ENCODE data around the gene ST14.

The ST14 gene

DNA sequence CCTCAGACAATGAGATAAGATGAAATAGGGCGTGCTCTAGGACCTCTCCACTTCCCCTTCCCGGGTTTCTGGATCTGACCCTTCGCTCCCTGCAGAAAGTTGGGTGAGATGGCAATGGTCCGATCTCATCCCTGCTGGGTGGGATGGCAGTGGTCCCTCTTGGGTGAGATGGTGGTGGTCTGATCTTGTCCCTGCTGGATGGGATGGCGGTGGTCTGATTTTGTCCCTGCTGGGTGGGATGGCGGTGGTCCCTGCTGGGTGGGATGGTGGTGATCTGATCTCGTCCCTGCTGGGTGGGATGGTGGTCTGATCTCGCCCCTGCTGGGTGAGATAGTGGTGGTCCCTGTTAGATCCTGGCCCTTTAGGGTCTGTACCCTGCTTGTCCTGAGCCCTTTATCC lies 21.3 kb downstream of the ST14 start:
- H3K36me3 ChIP-seq (ENCODE audit: control insufficient read depth in 5 of 5, insufficient read depth in 5 of 5, low read length in 5 of 5) = no peaks in the 10 kb centered on the region
- H3K27ac ChIP-seq (ENCODE audit: low read depth, low read length) = no peak overlapping the region
- peaks cover 0 to 39% (median 18%) of the 10 kb centered on the region in 5 donors for H3K4me1 ChIP-seq (ENCODE audit: control insufficient read depth in 5 of 5, insufficient read depth in 5 of 5, low read length in 5 of 5)
- H3K27me3 ChIP-seq (ENCODE audit: control insufficient read depth in 5 of 5, insufficient read depth in 4 of 5, low read length in 5 of 5) = no peaks in the 10 kb centered on the region
- no peaks in the 10 kb centered on the region for H3K9me3 ChIP-seq (ENCODE audit: control insufficient read depth in 5 of 5, low read length in 5 of 5)
- H3K4me3 ChIP-seq (ENCODE audit: low read depth in 1 of 5, low read length in 5 of 5) = no peak overlapping the region
- no peak overlapping the region for H3K9ac ChIP-seq (ENCODE audit: low read length in 5 of 5)

DNA sequence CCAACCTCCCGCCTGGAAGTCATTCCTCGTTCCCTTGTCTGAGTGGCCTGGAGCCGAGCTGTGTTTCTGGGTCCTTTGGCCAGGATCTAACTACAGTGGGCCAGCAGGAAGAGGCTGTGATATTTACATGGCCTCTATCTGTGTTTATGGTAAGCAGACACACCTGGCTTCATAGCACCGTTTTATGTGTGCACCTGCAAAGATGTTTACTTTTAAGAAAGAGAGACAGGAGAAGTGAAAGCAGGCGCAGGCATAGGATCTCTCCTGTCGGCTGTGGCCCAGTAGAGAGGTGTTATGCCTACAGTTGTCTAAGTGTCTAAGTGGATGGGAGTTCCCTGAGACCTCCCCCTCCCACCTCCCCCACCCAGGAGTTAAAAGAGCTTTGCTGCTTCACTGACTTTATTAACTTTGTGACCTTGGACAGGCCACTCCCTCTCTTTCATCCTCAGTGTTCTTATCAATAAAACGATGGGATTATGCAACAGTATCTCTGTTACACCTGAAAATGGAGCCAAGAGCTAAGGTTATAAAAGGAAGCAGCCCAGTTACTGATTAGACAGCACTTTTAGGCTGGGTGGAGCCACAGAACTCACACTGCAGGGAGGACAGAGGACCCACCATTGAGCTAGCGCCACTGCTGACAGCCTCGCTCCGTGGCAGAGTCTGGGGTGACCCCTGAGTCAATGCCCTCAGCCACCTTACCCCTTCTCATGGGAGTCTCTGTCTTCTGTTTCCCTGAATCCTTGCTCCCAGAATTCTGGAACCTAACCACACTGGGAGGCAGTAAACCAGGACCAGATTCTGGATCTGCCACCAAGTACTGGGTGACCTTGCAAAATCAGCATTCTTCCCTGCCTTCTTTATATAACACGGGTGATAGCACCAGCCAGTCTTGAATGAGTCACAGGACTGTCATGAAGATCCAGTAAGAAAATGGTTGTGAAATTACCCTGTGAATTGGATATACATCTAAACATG lies 22.0 kb downstream of the ST14 start:
- Histone ChIP-seq H3K4me1 (ENCODE audit: control insufficient read depth in 5 of 5, insufficient read depth in 5 of 5, low read length in 5 of 5) (peaks cover 0 to 39% (median 18%) of the 10 kb centered on the region in 5 donors), H3K36me3 (ENCODE audit: control insufficient read depth in 5 of 5, insufficient read depth in 5 of 5, low read length in 5 of 5) (no peaks in the 10 kb centered on the region), H3K27me3 (ENCODE audit: control insufficient read depth in 5 of 5, insufficient read depth in 4 of 5, low read length in 5 of 5) (no peaks in the 10 kb centered on the region), H3K4me3 (ENCODE audit: low read depth in 1 of 5, low read length in 5 of 5) (no peak overlapping the region), H3K27ac (ENCODE audit: low read depth, low read length) (no peak overlapping the region), H3K9me3 (ENCODE audit: control insufficient read depth in 5 of 5, low read length in 5 of 5) (no peaks in the 10 kb centered on the region), H3K9ac (ENCODE audit: low read length in 5 of 5) (no peak overlapping the region)

DNA sequence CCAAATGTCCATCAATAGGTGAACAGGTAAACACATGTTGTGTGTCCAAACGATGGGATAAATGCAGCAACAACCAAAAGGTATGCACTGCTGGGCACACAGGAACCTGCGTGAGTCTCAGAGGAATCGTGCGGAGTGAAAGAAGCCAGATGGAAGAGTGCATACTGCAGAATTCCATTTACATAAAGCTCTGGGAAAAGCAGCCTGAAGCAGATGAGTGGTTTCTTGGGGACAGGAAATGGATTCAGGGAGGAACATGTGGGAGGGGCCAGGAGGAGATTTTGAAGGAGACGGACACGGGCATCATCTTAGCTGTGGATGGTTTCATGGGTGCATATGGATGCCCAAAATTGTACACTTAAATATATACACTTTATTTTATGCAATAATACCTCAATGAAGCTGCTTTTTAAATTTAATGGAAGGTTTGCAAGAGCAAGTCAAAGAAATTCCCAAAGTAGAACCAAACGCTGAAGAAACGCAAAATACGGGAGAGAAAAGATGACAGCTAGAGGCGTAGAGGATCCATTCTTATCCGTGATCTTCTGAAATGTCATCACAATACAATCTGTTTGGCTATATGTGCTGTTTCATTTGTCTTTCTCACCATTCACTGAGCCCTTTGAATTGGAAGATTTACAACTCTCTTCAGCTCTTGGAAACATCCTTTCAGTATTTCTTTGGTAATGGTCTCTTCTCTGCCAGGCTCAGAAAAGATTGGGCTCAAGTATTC lies 24.5 kb downstream of the ST14 start:
- no peaks in the 10 kb centered on the region for H3K36me3 ChIP-seq (ENCODE audit: control insufficient read depth in 5 of 5, insufficient read depth in 5 of 5, low read length in 5 of 5)
- no peaks in the 10 kb centered on the region for H3K9me3 ChIP-seq (ENCODE audit: control insufficient read depth in 5 of 5, low read length in 5 of 5)
- no peak overlapping the region for H3K27ac ChIP-seq (ENCODE audit: low read depth, low read length)
- no peaks in the 10 kb centered on the region for H3K27me3 ChIP-seq (ENCODE audit: control insufficient read depth in 5 of 5, insufficient read depth in 4 of 5, low read length in 5 of 5)
- H3K9ac ChIP-seq (ENCODE audit: low read length in 5 of 5) = no peak overlapping the region
- peaks cover 0 to 27% (median 10%) of the 10 kb centered on the region in 5 donors for H3K4me1 ChIP-seq (ENCODE audit: control insufficient read depth in 5 of 5, insufficient read depth in 5 of 5, low read length in 5 of 5)
- H3K4me3 ChIP-seq (ENCODE audit: low read depth in 1 of 5, low read length in 5 of 5) = no peak overlapping the region

DNA sequence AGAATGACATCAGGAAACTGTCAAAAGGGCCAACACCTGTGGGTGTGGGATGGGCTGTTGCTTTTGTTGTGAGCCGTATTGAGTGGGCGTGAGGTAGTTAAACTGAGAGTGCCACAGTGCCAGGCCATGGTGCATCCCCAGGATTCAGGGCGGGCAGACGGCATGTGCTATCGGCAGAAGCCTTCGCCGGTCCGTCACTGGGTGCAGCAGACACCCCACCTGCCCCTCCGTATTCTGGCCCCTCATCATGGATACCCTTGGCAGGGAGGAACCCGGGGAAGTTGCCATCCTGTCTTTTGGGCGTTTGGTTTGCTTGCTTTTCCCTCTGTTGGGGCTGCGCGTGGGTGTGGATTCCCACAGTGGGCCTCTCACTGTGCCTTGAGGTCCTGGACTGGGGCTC lies 27.5 kb downstream of the ST14 start:
- no peaks in the 10 kb centered on the region for H3K9me3 ChIP-seq (ENCODE audit: control insufficient read depth in 5 of 5, low read length in 5 of 5)
- no peak overlapping the region for H3K27ac ChIP-seq (ENCODE audit: low read depth, low read length)
- H3K4me1 ChIP-seq (ENCODE audit: control insufficient read depth in 5 of 5, insufficient read depth in 5 of 5, low read length in 5 of 5) = peaks cover 0 to 5% (median 2%) of the 10 kb centered on the region in 5 donors
- no peaks in the 10 kb centered on the region for H3K36me3 ChIP-seq (ENCODE audit: control insufficient read depth in 5 of 5, insufficient read depth in 5 of 5, low read length in 5 of 5)
- H3K27me3 ChIP-seq (ENCODE audit: control insufficient read depth in 5 of 5, insufficient read depth in 4 of 5, low read length in 5 of 5) = peaks cover 0 to 2% (median 0%) of the 10 kb centered on the region in 5 donors
- no peak overlapping the region for H3K9ac ChIP-seq (ENCODE audit: low read length in 5 of 5)
- H3K4me3 ChIP-seq (ENCODE audit: low read depth in 1 of 5, low read length in 5 of 5) = no peak overlapping the region

DNA sequence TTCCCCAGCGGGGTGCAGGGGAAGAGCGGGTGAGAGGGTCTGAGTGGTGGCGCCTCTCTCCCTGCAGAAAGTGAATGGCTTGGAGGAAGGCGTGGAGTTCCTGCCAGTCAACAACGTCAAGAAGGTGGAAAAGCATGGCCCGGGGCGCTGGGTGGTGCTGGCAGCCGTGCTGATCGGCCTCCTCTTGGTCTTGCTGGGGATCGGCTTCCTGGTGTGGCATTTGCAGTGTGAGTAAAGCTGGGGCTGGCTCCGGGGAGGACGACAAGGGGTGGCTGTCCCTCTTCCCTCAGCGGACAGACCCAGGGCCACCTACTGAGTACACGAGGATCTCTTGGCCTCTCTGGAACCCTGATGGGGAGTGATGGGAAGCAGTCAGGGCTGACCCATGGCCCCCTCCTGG lies 28.5 kb downstream of the ST14 start:
- Histone ChIP-seq H3K9ac (ENCODE audit: low read length in 5 of 5) (no peak overlapping the region), H3K9me3 (ENCODE audit: control insufficient read depth in 5 of 5, low read length in 5 of 5) (no peaks in the 10 kb centered on the region), H3K27me3 (ENCODE audit: control insufficient read depth in 5 of 5, insufficient read depth in 4 of 5, low read length in 5 of 5) (peaks cover 0 to 2% (median 0%) of the 10 kb centered on the region in 5 donors), H3K4me1 (ENCODE audit: control insufficient read depth in 5 of 5, insufficient read depth in 5 of 5, low read length in 5 of 5) (peaks cover 0 to 5% (median 2%) of the 10 kb centered on the region in 5 donors), H3K27ac (ENCODE audit: low read depth, low read length) (no peak overlapping the region), H3K4me3 (ENCODE audit: low read depth in 1 of 5, low read length in 5 of 5) (no peak overlapping the region), H3K36me3 (ENCODE audit: control insufficient read depth in 5 of 5, insufficient read depth in 5 of 5, low read length in 5 of 5) (no peaks in the 10 kb centered on the region)

DNA sequence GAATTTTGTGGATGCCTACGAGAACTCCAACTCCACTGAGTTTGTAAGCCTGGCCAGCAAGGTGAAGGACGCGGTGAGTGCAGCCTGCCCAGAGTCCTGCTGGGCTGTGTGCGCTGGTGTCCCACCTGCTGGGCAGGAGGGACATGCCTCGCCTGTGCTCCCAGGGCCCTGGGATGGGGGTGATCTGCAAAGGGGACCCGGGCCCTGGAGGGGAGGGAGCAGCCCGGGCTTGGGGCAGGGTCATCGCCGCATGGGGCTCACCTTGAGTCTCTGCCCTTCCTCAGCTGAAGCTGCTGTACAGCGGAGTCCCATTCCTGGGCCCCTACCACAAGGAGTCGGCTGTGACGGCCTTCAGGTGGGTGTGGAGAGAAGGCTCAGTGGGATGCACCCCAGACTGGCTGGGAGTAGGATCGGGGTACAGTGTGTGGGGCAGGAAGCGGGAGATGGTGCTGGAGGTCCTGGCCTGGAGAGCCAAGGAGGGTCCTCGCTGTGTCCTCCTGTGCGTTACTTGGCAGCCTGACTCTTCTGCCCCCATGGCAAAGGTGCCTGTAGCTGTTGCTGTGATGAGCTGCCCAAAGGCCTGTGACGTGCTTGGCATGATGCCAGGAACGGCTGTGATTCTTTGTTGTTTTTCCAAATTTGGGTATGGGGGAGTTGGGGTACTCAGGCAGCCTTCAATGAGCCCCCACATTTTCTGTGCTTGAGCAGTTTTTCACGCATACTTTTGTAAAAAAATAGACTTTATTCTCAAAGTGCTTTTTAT lies 29.2 kb downstream of the ST14 start:
- Histone ChIP-seq H3K4me1 (ENCODE audit: control insufficient read depth in 5 of 5, insufficient read depth in 5 of 5, low read length in 5 of 5) (peaks cover 0 to 5% (median 2%) of the 10 kb centered on the region in 5 donors), H3K27ac (ENCODE audit: low read depth, low read length) (no peak overlapping the region), H3K9ac (ENCODE audit: low read length in 5 of 5) (no peak overlapping the region)

DNA sequence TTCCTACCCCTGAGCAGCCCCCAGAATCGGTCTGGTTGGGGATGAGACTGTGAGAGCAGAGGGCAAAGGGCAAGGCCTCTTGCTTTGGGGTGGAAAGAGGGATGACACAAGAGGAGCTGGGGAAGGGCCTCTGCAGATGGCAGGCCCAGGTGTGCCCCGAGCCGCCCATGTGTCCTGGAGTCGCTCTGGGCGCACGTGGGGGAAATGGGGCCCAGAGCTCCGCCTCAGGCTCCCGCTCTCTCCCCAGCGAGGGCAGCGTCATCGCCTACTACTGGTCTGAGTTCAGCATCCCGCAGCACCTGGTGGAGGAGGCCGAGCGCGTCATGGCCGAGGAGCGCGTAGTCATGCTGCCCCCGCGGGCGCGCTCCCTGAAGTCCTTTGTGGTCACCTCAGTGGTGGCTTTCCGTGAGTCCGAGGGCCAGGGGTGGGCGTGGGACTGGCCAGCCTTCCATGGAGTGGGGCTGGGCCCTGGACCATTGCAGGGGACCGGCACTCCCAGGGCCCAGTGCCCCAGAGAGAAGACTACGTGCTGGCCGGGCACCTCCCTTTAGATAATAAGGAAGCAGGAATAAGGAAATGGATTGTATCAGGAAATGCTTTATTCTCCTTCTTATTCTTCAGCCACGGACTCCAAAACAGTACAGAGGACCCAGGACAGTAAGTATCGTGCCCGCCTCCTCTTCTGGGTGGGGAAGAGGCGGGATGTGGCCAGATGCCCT lies 30.1 kb downstream of the ST14 start:
- Histone ChIP-seq H3K9ac (ENCODE audit: low read length in 5 of 5) (no peak overlapping the region), H3K4me1 (ENCODE audit: control insufficient read depth in 5 of 5, insufficient read depth in 5 of 5, low read length in 5 of 5) (peaks cover 0 to 5% (median 2%) of the 10 kb centered on the region in 5 donors), H3K27me3 (ENCODE audit: control insufficient read depth in 5 of 5, insufficient read depth in 4 of 5, low read length in 5 of 5) (peaks cover 0 to 2% (median 0%) of the 10 kb centered on the region in 5 donors), H3K4me3 (ENCODE audit: low read depth in 1 of 5, low read length in 5 of 5) (no peak overlapping the region), H3K9me3 (ENCODE audit: control insufficient read depth in 5 of 5, low read length in 5 of 5) (no peaks in the 10 kb centered on the region), H3K27ac (ENCODE audit: low read depth, low read length) (no peak overlapping the region), H3K36me3 (ENCODE audit: control insufficient read depth in 5 of 5, insufficient read depth in 5 of 5, low read length in 5 of 5) (peaks cover 0 to 2% (median 0%) of the 10 kb centered on the region in 5 donors)

More for the DNA sequence above, 29.2 kb downstream of the ST14 start:
- Histone ChIP-seq H3K9me3 (ENCODE audit: control insufficient read depth in 5 of 5, low read length in 5 of 5) (no peaks in the 10 kb centered on the region), H3K27me3 (ENCODE audit: control insufficient read depth in 5 of 5, insufficient read depth in 4 of 5, low read length in 5 of 5) (peaks cover 0 to 2% (median 0%) of the 10 kb centered on the region in 5 donors), H3K36me3 (ENCODE audit: control insufficient read depth in 5 of 5, insufficient read depth in 5 of 5, low read length in 5 of 5) (no peaks in the 10 kb centered on the region), H3K4me3 (ENCODE audit: low read depth in 1 of 5, low read length in 5 of 5) (no peak overlapping the region)

DNA sequence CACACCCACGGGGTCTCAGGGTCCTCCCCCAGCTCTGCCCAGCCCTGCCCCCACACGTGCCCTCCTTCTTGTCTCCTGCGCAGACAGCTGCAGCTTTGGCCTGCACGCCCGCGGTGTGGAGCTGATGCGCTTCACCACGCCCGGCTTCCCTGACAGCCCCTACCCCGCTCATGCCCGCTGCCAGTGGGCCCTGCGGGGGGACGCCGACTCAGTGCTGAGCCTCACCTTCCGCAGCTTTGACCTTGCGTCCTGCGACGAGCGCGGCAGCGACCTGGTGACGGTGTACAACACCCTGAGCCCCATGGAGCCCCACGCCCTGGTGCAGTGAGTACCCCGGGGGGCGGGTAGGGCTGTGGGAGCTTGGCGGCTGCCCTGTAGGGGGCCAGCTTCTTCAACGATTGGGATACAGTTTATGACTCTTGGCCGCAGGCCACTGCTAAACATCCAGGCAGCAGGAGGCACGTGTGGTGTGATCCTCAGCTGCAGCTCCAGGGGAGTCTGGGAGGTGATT lies 30.8 kb downstream of the ST14 start:
- no peaks in the 10 kb centered on the region for H3K9me3 ChIP-seq (ENCODE audit: control insufficient read depth in 5 of 5, low read length in 5 of 5)
- peaks cover 0 to 2% (median 0%) of the 10 kb centered on the region in 5 donors for H3K27me3 ChIP-seq (ENCODE audit: control insufficient read depth in 5 of 5, insufficient read depth in 4 of 5, low read length in 5 of 5)
- no peak overlapping the region for H3K27ac ChIP-seq (ENCODE audit: low read depth, low read length)
- H3K36me3 ChIP-seq (ENCODE audit: control insufficient read depth in 5 of 5, insufficient read depth in 5 of 5, low read length in 5 of 5) = peaks cover 0 to 3% (median 0%) of the 10 kb centered on the region in 5 donors
- no peak overlapping the region for H3K4me3 ChIP-seq (ENCODE audit: low read depth in 1 of 5, low read length in 5 of 5)
- no peak overlapping the region for H3K9ac ChIP-seq (ENCODE audit: low read length in 5 of 5)
- H3K4me1 ChIP-seq (ENCODE audit: control insufficient read depth in 5 of 5, insufficient read depth in 5 of 5, low read length in 5 of 5) = peaks cover 0 to 5% (median 2%) of the 10 kb centered on the region in 5 donors

DNA sequence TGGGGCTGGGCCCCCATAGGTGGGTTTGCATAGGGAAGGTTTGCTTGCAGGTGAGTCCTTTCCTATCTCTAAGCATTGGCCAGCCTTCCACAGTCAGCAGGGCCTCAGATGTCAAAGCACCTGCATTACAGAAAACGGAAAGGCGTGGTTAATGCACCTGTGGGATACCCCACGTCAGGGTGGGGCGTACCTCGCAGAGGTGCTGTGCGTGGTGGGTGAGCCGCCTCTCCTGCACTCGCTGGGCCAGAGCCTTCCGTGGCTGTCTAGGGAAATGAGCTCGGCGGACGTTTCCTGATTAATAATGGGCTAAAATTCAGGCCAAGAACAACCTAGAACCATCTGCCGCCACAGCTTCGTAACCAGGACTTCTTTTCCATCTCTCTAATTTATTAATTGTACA lies 32.3 kb downstream of the ST14 start:
- Histone ChIP-seq H3K27ac (ENCODE audit: low read depth, low read length) (no peak overlapping the region), H3K9me3 (ENCODE audit: control insufficient read depth in 5 of 5, low read length in 5 of 5) (no peaks in the 10 kb centered on the region), H3K4me1 (ENCODE audit: control insufficient read depth in 5 of 5, insufficient read depth in 5 of 5, low read length in 5 of 5) (peaks cover 0 to 5% (median 2%) of the 10 kb centered on the region in 5 donors), H3K27me3 (ENCODE audit: control insufficient read depth in 5 of 5, insufficient read depth in 4 of 5, low read length in 5 of 5) (peaks cover 0 to 2% (median 0%) of the 10 kb centered on the region in 5 donors), H3K36me3 (ENCODE audit: control insufficient read depth in 5 of 5, insufficient read depth in 5 of 5, low read length in 5 of 5) (peaks cover 0 to 3% (median 0%) of the 10 kb centered on the region in 5 donors), H3K9ac (ENCODE audit: low read length in 5 of 5) (no peak overlapping the region), H3K4me3 (ENCODE audit: low read depth in 1 of 5, low read length in 5 of 5) (no peak overlapping the region)

Data from subcutaneous abdominal adipose tissue (tissue), 5 donors.